ENCODE data around the gene ZCCHC8.
"Not testable (repeated sequence)": the region's sequence is repeated elsewhere in the genome, so short reads cannot be mapped to it uniquely, and the experiment has no call there.

The ZCCHC8 gene

GRCh38 chr12:122520676-122521075 is 19.9 kb upstream of the ZCCHC8 start:
- no peak for DNase-seq (ENCODE audit: low read depth)
- TF ChIP-seq CTCF (IDR thresholded peaks at IDR 0.05; ENCODE audit: control insufficient read depth, extremely low read depth, insufficient read depth) = no peak
- H3K4me3 ChIP-seq (ENCODE audit: low read depth, low read length) = no peak overlapping the region

GRCh38 chr12:122519418-122519817 is 18.7 kb upstream of the ZCCHC8 start:
- no peak for DNase-seq (ENCODE audit: low read depth)
- no peak for TF ChIP-seq CTCF (IDR thresholded peaks at IDR 0.05; ENCODE audit: control insufficient read depth, extremely low read depth, insufficient read depth)
- no peak overlapping the region for H3K4me3 ChIP-seq (ENCODE audit: low read depth, low read length)

- no peak for DNase-seq (ENCODE audit: low read depth)
- H3K4me3 ChIP-seq (ENCODE audit: low read depth, low read length) = no peak overlapping the region
- TF ChIP-seq CTCF (IDR thresholded peaks at IDR 0.05; ENCODE audit: control insufficient read depth, extremely low read depth, insufficient read depth) = no peak
These were observed 18.2 kb upstream of the ZCCHC8 start for GRCh38 chr12:122518908-122519307.

- DNase-seq (ENCODE audit: low read depth) = no peak
- no peak overlapping the region for H3K4me3 ChIP-seq (ENCODE audit: low read depth, low read length)
- no peak for TF ChIP-seq CTCF (IDR thresholded peaks at IDR 0.05; ENCODE audit: control insufficient read depth, extremely low read depth, insufficient read depth)
These were observed 17.1 kb upstream of the ZCCHC8 start for GRCh38 chr12:122517877-122518276.

GRCh38 chr12:122516544-122517361 is 16.0 kb upstream of the ZCCHC8 start:
- no peak for DNase-seq (ENCODE audit: low read depth)

GRCh38 chr12:122515275-122515674 is 14.5 kb upstream of the ZCCHC8 start:
- TF ChIP-seq CTCF (IDR thresholded peaks at IDR 0.05; ENCODE audit: control insufficient read depth, extremely low read depth, insufficient read depth) = no peak
- DNase-seq (ENCODE audit: low read depth) = no peak
- H3K4me3 ChIP-seq (ENCODE audit: low read depth, low read length) = no peak overlapping the region

More at GRCh38 chr12:122516544-122517361, 16.0 kb upstream of the ZCCHC8 start:
- no peak overlapping the region for H3K4me3 ChIP-seq (ENCODE audit: low read depth, low read length)
- no peak for TF ChIP-seq CTCF (IDR thresholded peaks at IDR 0.05; ENCODE audit: control insufficient read depth, extremely low read depth, insufficient read depth)

- no peak for DNase-seq (ENCODE audit: low read depth)
- no peak overlapping the region for H3K4me3 ChIP-seq (ENCODE audit: low read depth, low read length)
- no peak for TF ChIP-seq CTCF (IDR thresholded peaks at IDR 0.05; ENCODE audit: control insufficient read depth, extremely low read depth, insufficient read depth)
These were observed 12.9 kb upstream of the ZCCHC8 start for GRCh38 chr12:122513660-122514059.

- not testable (repeated sequence) for H3K4me3 ChIP-seq (ENCODE audit: low read depth, low read length); DNase-seq (ENCODE audit: low read depth)
These were observed 12.3 kb upstream of the ZCCHC8 start for GRCh38 chr12:122513028-122513427.
